SK-N-SH (cell line): ENCODE data around the gene ACTR2. TPM values are rescaled to one million over a fixed set of nuclear protein-coding genes. Genes with fewer than 3 reads are reported as not detected.

ENCODE experiments used
- CTCF ChIA-PET: fragments of 300-600, 350-600 bp; formaldehyde crosslinking; extraction: SDS; loops from one replicate; lab custom pipeline; 2021; lab: Yijun Ruan, JAX
- POLR2A ChIA-PET: fragments of 350-600 bp; sonication (Branson Sonifier 250); formaldehyde crosslinking; extraction: SDS; loops from one replicate; lab custom pipeline; 2020; ENCODE audit warnings: antibody characterized with exemption, inconsistent platforms; lab: Yijun Ruan, JAX
- DNase-seq: peaks from one replicate; pipeline ENCODE4 v3.0.0; 2012
- H2AFZ ChIP-seq: fragments of 200-600 bp; sonication (generic); 2 replicates; pipeline ENCODE4 v1.8.1; 2016; ENCODE audit warnings: antibody characterized with exemption, mild to moderate bottlenecking, low read depth
- H3F3A ChIP-seq: fragments of 200-600 bp; sonication (generic); replicated peaks from 2 replicates; pipeline ENCODE3; 2016; ENCODE audit warnings: antibody characterized with exemption, mild to moderate bottlenecking; ENCODE audit not compliant: insufficient read depth
- H3K27ac ChIP-seq, 2 experiments: fragments of 200-500 bp in 1 of 2; fragments of 200-600 bp in 1 of 2; sonication (Bioruptor generic) in 1 of 2; sonication (generic), shearing (Covaris generic) in 1 of 2; 2 replicates each; pipeline versions ENCODE4 v1.5.1 to v1.6.1; 2014 to 2016; ENCODE audit warnings: low read depth in 2 of 2, inconsistent platforms in 1 of 2, low read length in 1 of 2, mild to moderate bottlenecking in 1 of 2, mixed read lengths in 1 of 2
- H3K27me3 ChIP-seq: fragments of 200-600 bp; sonication (generic), shearing (Covaris generic); 2 replicates; pipeline ENCODE4 v1.6.1; 2016; ENCODE audit warnings: mixed run types; ENCODE audit not compliant: insufficient read depth
- H3K36me3 ChIP-seq, 2 experiments: fragments of 200-500 bp in 1 of 2; fragments of 200-600 bp in 1 of 2; sonication (Bioruptor generic) in 1 of 2; sonication (generic) in 1 of 2; replicated peaks in 1 of 2; 2 replicates each; pipeline versions ENCODE3 to v1.5.1; 2014 to 2016; ENCODE audit warnings: low read length in 1 of 2, mild to moderate bottlenecking in 1 of 2; ENCODE audit not compliant: insufficient read depth in 2 of 2, control insufficient read depth in 1 of 2
- H3K4me1 ChIP-seq, 2 experiments: fragments of 200-500 bp in 1 of 2; fragments of 200-600 bp in 1 of 2; sonication (Bioruptor generic) in 1 of 2; sonication (generic), shearing (Covaris generic) in 1 of 2; 2 replicates each; pipeline versions ENCODE4 v1.5.1 to v1.6.1; 2014 to 2016; ENCODE audit warnings: low read depth in 1 of 2, low read length in 1 of 2, mixed run types in 1 of 2; ENCODE audit not compliant: insufficient read depth in 2 of 2, control insufficient read depth in 1 of 2
- H3K4me2 ChIP-seq: fragments of 200-600 bp; sonication (generic), shearing (Covaris generic); 2 replicates; pipeline ENCODE4 v1.6.1; 2017; ENCODE audit warnings: mixed run types
- H3K4me3 ChIP-seq, 2 experiments: fragments of 200-500 bp in 1 of 2; fragments of 200-600 bp in 1 of 2; sonication (Bioruptor generic) in 1 of 2; sonication (generic), shearing (Covaris generic) in 1 of 2; 2 replicates each; pipeline versions ENCODE4 v1.5.1 to v1.8.1; 2014 to 2016; ENCODE audit warnings: low read depth in 2 of 2, inconsistent platforms in 1 of 2, low read length in 1 of 2, mild to moderate bottlenecking in 1 of 2, mixed read lengths in 1 of 2, moderate library complexity in 1 of 2
- H3K79me2 ChIP-seq: fragments of 200-600 bp; sonication (generic); 2 replicates; pipeline ENCODE4 v1.8.1; 2017; ENCODE audit warnings: mild to moderate bottlenecking; ENCODE audit not compliant: insufficient read depth
- H3K9ac ChIP-seq: fragments of 200-600 bp; sonication (generic); 2 replicates; pipeline ENCODE4 v1.6.1; 2017; ENCODE audit warnings: mixed run types
- H3K9me2 ChIP-seq: fragments of 200-600 bp; sonication (generic); 2 replicates; pipeline ENCODE4 v1.6.1; 2017; ENCODE audit warnings: mixed run types
- H3K9me3 ChIP-seq: fragments of 200-600 bp; sonication (generic); 2 replicates; pipeline ENCODE4 v1.6.1; 2017; ENCODE audit warnings: mixed run types, mild to moderate bottlenecking, moderate library complexity
- H4K20me1 ChIP-seq: fragments of 200-600 bp; sonication (generic); 2 replicates; pipeline ENCODE4 v1.6.1; 2017; ENCODE audit warnings: mild to moderate bottlenecking, mixed run types; ENCODE audit not compliant: insufficient read depth
- ELF1 ChIP-seq: IDR thresholded peaks from 2 replicates; pipeline ENCODE4 v1.4.0; 2012
- FOSL2 ChIP-seq: IDR thresholded peaks from 2 replicates; pipeline ENCODE4 v1.4.0; 2012; ENCODE audit warnings: low read depth, mild to moderate bottlenecking, moderate library complexity, borderline replicate concordance
- GABPA ChIP-seq: IDR thresholded peaks from 2 replicates; pipeline ENCODE4 v1.4.0; 2012; ENCODE audit warnings: low read depth, mild to moderate bottlenecking
- NRF1 ChIP-seq: IDR thresholded peaks from 2 replicates; pipeline ENCODE4 v1.6.1; 2012; ENCODE audit warnings: low read depth, mild to moderate bottlenecking, low read length
- POLR2AphosphoS5 ChIP-seq: IDR thresholded peaks from 2 replicates; pipeline ENCODE4 v1.6.1; 2012; ENCODE audit warnings: low read depth, low read length
- RXRA ChIP-seq: IDR thresholded peaks from 2 replicates; pipeline ENCODE4 v1.4.0; 2012; ENCODE audit warnings: low read depth, mild to moderate bottlenecking, borderline replicate concordance
- SIN3A ChIP-seq: IDR thresholded peaks from 2 replicates; pipeline ENCODE4 v1.6.1; 2012; ENCODE audit warnings: low read depth, mild to moderate bottlenecking, low read length, moderate library complexity, borderline replicate concordance
- SMC3 ChIP-seq: IDR thresholded peaks from 2 replicates; pipeline ENCODE4 v1.6.1; 2012; ENCODE audit warnings: low read depth, low read length, improper control_type of control experiment
- TCF12 ChIP-seq: IDR thresholded peaks from 2 replicates; pipeline ENCODE4 v1.4.0; 2012
- YY1 ChIP-seq: IDR thresholded peaks from 2 replicates; pipeline ENCODE4 v1.4.0; 2012; ENCODE audit warnings: low read depth, mild to moderate bottlenecking
- WGBS: methylation state at CpG from one replicate; pipeline ENCODE4 v1.1.6; 2017; ENCODE audit warnings: low lambda C conversion rate; 5-methylcytosine and 5-hydroxymethylcytosine counted together
- polyA plus RNA-seq, 3 experiments: library from polyadenylated mRNA; depleted of rRNA; stranded (reverse); fragments of >200 nt; gene quantifications; 2 replicates each; pipeline ENCODE4 v1.2.3, GENCODE V29; 2012
- TF ChIP-seq, protein P1 (sequence below): IDR thresholded peaks from 2 replicates; pipeline ENCODE4 v1.6.1; 2012; ENCODE audit warnings: mild to moderate bottlenecking, low read depth, low read length, moderate library complexity
- TF ChIP-seq, protein P2 (sequence below): IDR thresholded peaks from 2 replicates; pipeline ENCODE4 v1.4.0; 2012; ENCODE audit warnings: low read depth, borderline replicate concordance
- TF ChIP-seq, protein P3 (sequence below): fragments of 200-600 bp; sonication (generic); IDR thresholded peaks from 2 replicates; pipeline ENCODE4 v1.6.1; 2017; ENCODE audit warnings: antibody characterized with exemption, mild to moderate bottlenecking, moderate library complexity
- TF ChIP-seq, protein P4 (sequence below): IDR thresholded peaks from 2 replicates; pipeline ENCODE4 v1.4.0; 2012; ENCODE audit warnings: low read depth
- TF ChIP-seq, protein P5 (sequence below): fragments of 150-350 bp; IDR thresholded peaks from 2 replicates; pipeline ENCODE4 v1.6.1; 2016; ENCODE audit warnings: mild to moderate bottlenecking, low read depth, low read length

Gene ACTR2
- polyA plus RNA-seq, 1 of the 3 experiments (the other 2 are of a cell fraction): 53.0 TPM

DNA sequence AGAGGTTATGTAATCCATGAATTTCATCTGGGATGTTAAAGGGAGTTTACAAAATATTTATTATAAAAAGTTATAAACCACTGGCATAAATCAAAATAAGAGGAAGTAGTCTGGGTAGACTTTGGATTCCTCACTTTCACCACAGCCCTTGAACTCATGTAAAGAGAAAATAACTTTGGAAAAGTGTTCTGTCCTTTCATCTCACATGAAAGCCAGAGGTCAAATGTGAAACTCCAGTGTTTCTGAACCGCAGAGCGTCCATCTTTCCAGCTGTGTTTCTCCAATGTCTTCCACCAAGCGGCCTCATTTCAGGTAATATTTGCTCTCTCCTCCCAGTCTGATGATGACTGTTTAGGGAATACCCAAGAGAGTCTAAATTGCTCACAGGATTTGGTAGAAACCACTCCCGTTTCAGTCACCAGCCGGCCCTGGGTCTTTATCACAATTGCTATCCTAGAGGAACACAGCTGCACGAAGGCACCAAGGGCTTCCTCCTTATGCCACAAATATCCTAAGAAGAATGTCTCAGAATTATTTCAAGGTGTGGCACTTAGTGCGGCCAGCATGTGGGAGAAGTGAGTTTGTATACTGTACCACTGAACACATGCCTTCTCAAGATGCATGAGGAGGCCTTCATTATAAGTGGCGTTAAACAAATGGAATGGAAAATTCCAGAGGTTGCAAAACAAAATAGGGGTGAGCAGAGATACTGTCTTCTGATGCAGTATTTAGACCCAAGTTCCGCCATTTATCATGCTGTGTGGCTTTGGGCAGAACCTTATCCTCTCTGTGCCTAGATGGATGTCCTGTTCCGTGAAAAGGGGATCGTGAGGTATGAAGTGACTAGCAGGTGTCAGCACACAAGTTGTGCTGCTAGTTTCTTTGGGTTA, 63.8 kb downstream of the ACTR2 start (continued):
- TF ChIP-seq, protein P1, sequence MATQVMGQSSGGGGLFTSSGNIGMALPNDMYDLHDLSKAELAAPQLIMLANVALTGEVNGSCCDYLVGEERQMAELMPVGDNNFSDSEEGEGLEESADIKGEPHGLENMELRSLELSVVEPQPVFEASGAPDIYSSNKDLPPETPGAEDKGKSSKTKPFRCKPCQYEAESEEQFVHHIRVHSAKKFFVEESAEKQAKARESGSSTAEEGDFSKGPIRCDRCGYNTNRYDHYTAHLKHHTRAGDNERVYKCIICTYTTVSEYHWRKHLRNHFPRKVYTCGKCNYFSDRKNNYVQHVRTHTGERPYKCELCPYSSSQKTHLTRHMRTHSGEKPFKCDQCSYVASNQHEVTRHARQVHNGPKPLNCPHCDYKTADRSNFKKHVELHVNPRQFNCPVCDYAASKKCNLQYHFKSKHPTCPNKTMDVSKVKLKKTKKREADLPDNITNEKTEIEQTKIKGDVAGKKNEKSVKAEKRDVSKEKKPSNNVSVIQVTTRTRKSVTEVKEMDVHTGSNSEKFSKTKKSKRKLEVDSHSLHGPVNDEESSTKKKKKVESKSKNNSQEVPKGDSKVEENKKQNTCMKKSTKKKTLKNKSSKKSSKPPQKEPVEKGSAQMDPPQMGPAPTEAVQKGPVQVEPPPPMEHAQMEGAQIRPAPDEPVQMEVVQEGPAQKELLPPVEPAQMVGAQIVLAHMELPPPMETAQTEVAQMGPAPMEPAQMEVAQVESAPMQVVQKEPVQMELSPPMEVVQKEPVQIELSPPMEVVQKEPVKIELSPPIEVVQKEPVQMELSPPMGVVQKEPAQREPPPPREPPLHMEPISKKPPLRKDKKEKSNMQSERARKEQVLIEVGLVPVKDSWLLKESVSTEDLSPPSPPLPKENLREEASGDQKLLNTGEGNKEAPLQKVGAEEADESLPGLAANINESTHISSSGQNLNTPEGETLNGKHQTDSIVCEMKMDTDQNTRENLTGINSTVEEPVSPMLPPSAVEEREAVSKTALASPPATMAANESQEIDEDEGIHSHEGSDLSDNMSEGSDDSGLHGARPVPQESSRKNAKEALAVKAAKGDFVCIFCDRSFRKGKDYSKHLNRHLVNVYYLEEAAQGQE: no peak
- no peak for TF ChIP-seq GABPA

DNA sequence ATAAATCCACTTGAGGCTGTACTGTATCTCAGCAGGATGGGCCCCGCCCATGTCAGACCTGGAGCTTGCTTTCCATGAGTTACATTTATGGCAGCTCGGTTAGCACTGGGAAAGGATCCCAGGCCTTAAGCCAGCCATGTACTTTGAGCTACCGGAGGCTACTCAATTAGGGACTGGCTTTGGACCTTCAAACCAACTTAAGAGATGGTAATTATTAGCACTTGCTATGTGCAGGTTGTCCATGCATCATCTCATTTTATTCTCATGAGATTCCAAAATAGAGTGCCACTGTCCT, 64.4 kb downstream of the ACTR2 start:
- CTCF ChIA-PET: interaction anchor here (2.2 kb wide), 1 partner anchor 27 kb away, joined by 6 read pairs; no protein-coding TSS in a partner anchor
- 100% methylated on average over 3 of the region's 3 CpGs for WGBS
- peaks cover 0 to 10% of the 10 kb centered on the region in 2 experiments; a peak in 1 of 4 replicates for H3K4me1 ChIP-seq
- H3K27ac ChIP-seq: no peak overlapping the region
- H2AFZ ChIP-seq: no peak overlapping the region
- H3K36me3 ChIP-seq: no peaks in the 10 kb centered on the region
- TF ChIP-seq POLR2AphosphoS5 (no peak), ELF1 (no peak), GABPA (no peak), NRF1 (no peak), SMC3 (no peak)
- no peaks in the 10 kb centered on the region for H3K27me3 ChIP-seq
- no peaks in the 10 kb centered on the region for H3K9me3 ChIP-seq
- no peaks in the 10 kb centered on the region for H3K9me2 ChIP-seq
- H3K79me2 ChIP-seq: no peaks in the 10 kb centered on the region
- no peak overlapping the region for H3K4me2 ChIP-seq
- H3K4me3 ChIP-seq: no peak overlapping the region
- POLR2A ChIA-PET: no interaction called here
- H3K9ac ChIP-seq: no peak overlapping the region
- H3F3A ChIP-seq: no peaks in the 10 kb centered on the region
- H4K20me1 ChIP-seq: no peaks in the 10 kb centered on the region
- DNase-seq: no peak

DNA sequence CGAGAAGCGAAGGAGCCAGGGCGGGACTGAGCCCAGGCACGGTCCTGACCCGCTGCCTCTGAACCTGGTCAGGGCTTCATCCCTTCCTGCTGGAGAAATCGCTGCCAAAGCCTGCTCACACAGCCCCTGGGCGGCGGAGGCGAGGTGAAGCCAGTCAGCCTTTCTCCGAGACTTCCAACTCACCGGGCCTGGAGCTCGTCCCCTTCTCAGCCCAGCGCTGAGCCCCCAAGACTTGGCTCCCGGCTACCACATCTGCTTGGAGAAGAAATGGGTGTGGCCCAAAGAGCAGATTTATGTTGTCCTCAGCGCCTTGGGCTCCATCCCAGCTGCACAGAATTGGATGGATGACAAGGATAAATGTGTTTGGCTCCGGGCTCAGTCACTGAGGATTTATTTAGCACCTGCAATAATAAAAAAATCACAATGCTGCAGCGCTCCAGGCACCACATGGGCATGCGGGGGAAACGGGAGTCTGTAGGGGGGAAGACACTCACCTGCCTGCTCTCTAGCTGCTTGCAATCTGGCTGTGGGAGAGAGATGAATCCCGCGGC, 64.9 kb downstream of the ACTR2 start:
- DNase-seq: no peak
- no peaks in the 10 kb centered on the region for H3K9me2 ChIP-seq
- H3K9ac ChIP-seq: no peak overlapping the region
- H3K36me3 ChIP-seq: no peaks in the 10 kb centered on the region
- H3K9me3 ChIP-seq: no peaks in the 10 kb centered on the region
- no peaks in the 10 kb centered on the region for H4K20me1 ChIP-seq
- ChIA-PET CTCF (interaction anchor here (1.0 to 2.2 kb wide), 3 partner anchors 10 to 58 kb away, joined by 3 to 6 read pairs (median 3); no protein-coding TSS in a partner anchor), POLR2A (interaction anchor here (0.5 to 1.4 kb wide), 2 partner anchors 10 to 144 kb away, joined by 4 read pairs; no protein-coding TSS in a partner anchor)
- peaks cover 0 to 10% of the 10 kb centered on the region in 2 experiments; a peak in 1 of 4 replicates for H3K4me1 ChIP-seq
- H3F3A ChIP-seq: no peaks in the 10 kb centered on the region
- H2AFZ ChIP-seq: no peak overlapping the region
- H3K27ac ChIP-seq: no peak overlapping the region
- no peaks in the 10 kb centered on the region for H3K27me3 ChIP-seq
- no peak overlapping the region for H3K4me2 ChIP-seq
- no peak overlapping the region for H3K4me3 ChIP-seq
- 91% methylated on average over 20 of the region's 21 CpGs for WGBS
- H3K79me2 ChIP-seq: no peaks in the 10 kb centered on the region
- TF ChIP-seq TCF12 (no peak), YY1 (no peak), SIN3A (no peak), FOSL2 (no peak), RXRA (no peak)
- TF ChIP-seq, protein P2, sequence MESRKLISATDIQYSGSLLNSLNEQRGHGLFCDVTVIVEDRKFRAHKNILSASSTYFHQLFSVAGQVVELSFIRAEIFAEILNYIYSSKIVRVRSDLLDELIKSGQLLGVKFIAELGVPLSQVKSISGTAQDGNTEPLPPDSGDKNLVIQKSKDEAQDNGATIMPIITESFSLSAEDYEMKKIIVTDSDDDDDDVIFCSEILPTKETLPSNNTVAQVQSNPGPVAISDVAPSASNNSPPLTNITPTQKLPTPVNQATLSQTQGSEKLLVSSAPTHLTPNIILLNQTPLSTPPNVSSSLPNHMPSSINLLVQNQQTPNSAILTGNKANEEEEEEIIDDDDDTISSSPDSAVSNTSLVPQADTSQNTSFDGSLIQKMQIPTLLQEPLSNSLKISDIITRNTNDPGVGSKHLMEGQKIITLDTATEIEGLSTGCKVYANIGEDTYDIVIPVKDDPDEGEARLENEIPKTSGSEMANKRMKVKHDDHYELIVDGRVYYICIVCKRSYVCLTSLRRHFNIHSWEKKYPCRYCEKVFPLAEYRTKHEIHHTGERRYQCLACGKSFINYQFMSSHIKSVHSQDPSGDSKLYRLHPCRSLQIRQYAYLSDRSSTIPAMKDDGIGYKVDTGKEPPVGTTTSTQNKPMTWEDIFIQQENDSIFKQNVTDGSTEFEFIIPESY: no peak
- TF ChIP-seq, protein P3, sequence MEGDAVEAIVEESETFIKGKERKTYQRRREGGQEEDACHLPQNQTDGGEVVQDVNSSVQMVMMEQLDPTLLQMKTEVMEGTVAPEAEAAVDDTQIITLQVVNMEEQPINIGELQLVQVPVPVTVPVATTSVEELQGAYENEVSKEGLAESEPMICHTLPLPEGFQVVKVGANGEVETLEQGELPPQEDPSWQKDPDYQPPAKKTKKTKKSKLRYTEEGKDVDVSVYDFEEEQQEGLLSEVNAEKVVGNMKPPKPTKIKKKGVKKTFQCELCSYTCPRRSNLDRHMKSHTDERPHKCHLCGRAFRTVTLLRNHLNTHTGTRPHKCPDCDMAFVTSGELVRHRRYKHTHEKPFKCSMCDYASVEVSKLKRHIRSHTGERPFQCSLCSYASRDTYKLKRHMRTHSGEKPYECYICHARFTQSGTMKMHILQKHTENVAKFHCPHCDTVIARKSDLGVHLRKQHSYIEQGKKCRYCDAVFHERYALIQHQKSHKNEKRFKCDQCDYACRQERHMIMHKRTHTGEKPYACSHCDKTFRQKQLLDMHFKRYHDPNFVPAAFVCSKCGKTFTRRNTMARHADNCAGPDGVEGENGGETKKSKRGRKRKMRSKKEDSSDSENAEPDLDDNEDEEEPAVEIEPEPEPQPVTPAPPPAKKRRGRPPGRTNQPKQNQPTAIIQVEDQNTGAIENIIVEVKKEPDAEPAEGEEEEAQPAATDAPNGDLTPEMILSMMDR: no peak
- TF ChIP-seq, protein P4, sequence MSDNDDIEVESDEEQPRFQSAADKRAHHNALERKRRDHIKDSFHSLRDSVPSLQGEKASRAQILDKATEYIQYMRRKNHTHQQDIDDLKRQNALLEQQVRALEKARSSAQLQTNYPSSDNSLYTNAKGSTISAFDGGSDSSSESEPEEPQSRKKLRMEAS: no peak
- TF ChIP-seq, protein P5, sequence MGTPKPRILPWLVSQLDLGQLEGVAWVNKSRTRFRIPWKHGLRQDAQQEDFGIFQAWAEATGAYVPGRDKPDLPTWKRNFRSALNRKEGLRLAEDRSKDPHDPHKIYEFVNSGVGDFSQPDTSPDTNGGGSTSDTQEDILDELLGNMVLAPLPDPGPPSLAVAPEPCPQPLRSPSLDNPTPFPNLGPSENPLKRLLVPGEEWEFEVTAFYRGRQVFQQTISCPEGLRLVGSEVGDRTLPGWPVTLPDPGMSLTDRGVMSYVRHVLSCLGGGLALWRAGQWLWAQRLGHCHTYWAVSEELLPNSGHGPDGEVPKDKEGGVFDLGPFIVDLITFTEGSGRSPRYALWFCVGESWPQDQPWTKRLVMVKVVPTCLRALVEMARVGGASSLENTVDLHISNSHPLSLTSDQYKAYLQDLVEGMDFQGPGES: no peak
